IMR-90 (cell line): ENCODE measurements around the gene N4BP2. TPM values are rescaled to one million over a fixed set of nuclear protein-coding genes. Genes with fewer than 3 reads are reported as not detected.

Experiments used
- ATAC-seq: fragments of 200-7000 bp; cut with Tn5 transposase; 2 replicates; pipeline ENCODE4 v1.9.1; 2020; ENCODE audit warnings: low read depth, mild to moderate bottlenecking, moderate library complexity
- BruUV-seq: library from RNA; stranded (reverse); fragments of 400-500 nt; replicated peaks from 2 replicates; lab custom pipeline; 2021; lab: Mats Ljungman, UMichigan
- CTCF ChIA-PET: fragments of 300-600 bp; formaldehyde crosslinking; extraction: SDS; loops from one replicate; lab custom pipeline; 2021; ENCODE audit warnings: antibody characterized with exemption; lab: Yijun Ruan, JAX
- POLR2A ChIA-PET: fragments of 300-600 bp; sonication (Branson Sonifier 250); formaldehyde crosslinking; loops from one replicate; lab custom pipeline; 2022; ENCODE audit warnings: antibody characterized with exemption; ENCODE audit not compliant: unreplicated experiment; lab: Charles Lee
- DNase-seq: peaks from one replicate; pipeline ENCODE4 v3.0.0; 2013
- H2AFZ ChIP-seq: replicated peaks from 2 replicates; pipeline ENCODE3; 2013; ENCODE audit warnings: low read length, mild to moderate bottlenecking; ENCODE audit not compliant: poor library complexity
- H2AK5ac ChIP-seq: 2 replicates; pipeline ENCODE4 v1.6.1; 2013; ENCODE audit warnings: low read depth, low read length, inconsistent platforms
- H2AK9ac ChIP-seq: replicated peaks from 2 replicates; pipeline ENCODE3; 2013; ENCODE audit warnings: mild to moderate bottlenecking, low read depth, low read length, moderate library complexity; ENCODE audit not compliant: poor library complexity
- H2BK120ac ChIP-seq: 2 replicates; pipeline ENCODE4 v1.6.1; 2013; ENCODE audit warnings: low read depth, low read length, inconsistent platforms
- H2BK15ac ChIP-seq: 3 replicates; pipeline ENCODE4 v1.6.1; 2013; ENCODE audit warnings: low read depth, low read length, inconsistent platforms
- H2BK20ac ChIP-seq: 2 replicates; pipeline ENCODE4 v1.6.1; 2013; ENCODE audit warnings: low read depth, mild to moderate bottlenecking, inconsistent platforms, low read length, moderate library complexity
- H2BK5ac ChIP-seq: 2 replicates; pipeline ENCODE4 v1.6.1; 2013; ENCODE audit warnings: mild to moderate bottlenecking, low read depth, low read length, inconsistent platforms; ENCODE audit not compliant: poor library complexity, severe bottlenecking
- H3K14ac ChIP-seq: replicated peaks from 2 replicates; pipeline ENCODE4 v1.6.1; 2013; ENCODE audit warnings: low read depth, low read length, inconsistent platforms
- H3K18ac ChIP-seq: 2 replicates; pipeline ENCODE4 v1.6.1; 2013; ENCODE audit warnings: low read depth, low read length, control low read depth
- H3K23ac ChIP-seq: 2 replicates; pipeline ENCODE4 v1.6.1; 2013; ENCODE audit warnings: low read depth, low read length, inconsistent platforms
- H3K27ac ChIP-seq: 2 replicates; pipeline ENCODE4 v1.5.1; 2013; ENCODE audit warnings: mild to moderate bottlenecking, control low read depth, low read length; ENCODE audit not compliant: insufficient read depth
- H3K27me3 ChIP-seq: 2 replicates; pipeline ENCODE4 v1.6.1; 2013; ENCODE audit warnings: low read length; ENCODE audit not compliant: control insufficient read depth, insufficient read depth
- H3K36me3 ChIP-seq: 2 replicates; pipeline ENCODE4 v1.6.1; 2013; ENCODE audit warnings: low read length, mixed read lengths; ENCODE audit not compliant: control insufficient read depth, insufficient read depth
- H3K4ac ChIP-seq: 2 replicates; pipeline ENCODE4 v1.6.1; 2013; ENCODE audit warnings: low read depth, low read length, inconsistent platforms
- H3K4me1 ChIP-seq: 2 replicates; pipeline ENCODE4 v1.6.1; 2013; ENCODE audit warnings: low read length, mixed read lengths; ENCODE audit not compliant: control insufficient read depth, insufficient read depth
- H3K4me2 ChIP-seq: 2 replicates; pipeline ENCODE4 v1.6.1; 2013; ENCODE audit warnings: low read depth, mild to moderate bottlenecking, control low read depth, low read length, moderate library complexity
- H3K4me3 ChIP-seq: 2 replicates; pipeline ENCODE4 v1.5.1; 2013; ENCODE audit warnings: low read depth, mild to moderate bottlenecking, control low read depth, low read length, moderate library complexity; ENCODE audit not compliant: insufficient read depth
- H3K56ac ChIP-seq: 2 replicates; pipeline ENCODE4 v1.6.1; 2013; ENCODE audit warnings: low read length, inconsistent platforms; ENCODE audit not compliant: insufficient read depth; ENCODE audit errors: extremely low read depth
- H3K79me1 ChIP-seq, 2 experiments: 2 replicates each; pipeline ENCODE4 v1.6.1; 2013; ENCODE audit warnings: low read length in 2 of 2, inconsistent platforms in 1 of 2, low read depth in 1 of 2
- H3K9ac ChIP-seq: 2 replicates; pipeline ENCODE4 v1.6.1; 2013; ENCODE audit warnings: low read depth, low read length, control low read depth
- H3K9me1 ChIP-seq: 2 replicates; pipeline ENCODE4 v1.6.1; 2013; ENCODE audit warnings: low read length, inconsistent platforms; ENCODE audit not compliant: insufficient read depth
- H3K9me3 ChIP-seq: 2 replicates; pipeline ENCODE4 v1.6.1; 2013; ENCODE audit warnings: low read length; ENCODE audit not compliant: control insufficient read depth, insufficient read depth
- H4K20me1 ChIP-seq: 2 replicates; pipeline ENCODE4 v1.6.1; 2013; ENCODE audit warnings: low read length, inconsistent platforms; ENCODE audit not compliant: insufficient read depth
- H4K5ac ChIP-seq: 2 replicates; pipeline ENCODE4 v1.6.1; 2013; ENCODE audit warnings: mild to moderate bottlenecking, low read depth, low read length, control low read depth
- H4K8ac ChIP-seq, 2 experiments: 2 replicates each; pipeline ENCODE4 v1.6.1; 2013; ENCODE audit warnings: low read depth in 2 of 2, low read length in 2 of 2, control low read depth in 1 of 2, inconsistent platforms in 1 of 2
- H4K91ac ChIP-seq: 2 replicates; pipeline ENCODE4 v1.6.1; 2013; ENCODE audit warnings: low read depth, low read length, inconsistent platforms; ENCODE audit not compliant: insufficient read depth
- BHLHE40 ChIP-seq: fragments of 150-350 bp; IDR thresholded peaks from 2 replicates; pipeline ENCODE4 v1.6.1; 2016; ENCODE audit warnings: mild to moderate bottlenecking, low read depth, low read length
- CEBPB ChIP-seq: IDR thresholded peaks from 2 replicates; pipeline ENCODE4 v1.6.1; 2012; ENCODE audit warnings: low read depth, low read length, improper control_type of control experiment
- CTCF ChIP-seq: conservative IDR thresholded peaks from 2 replicates; pipeline ENCODE4 v1.5.1; 2012; ENCODE audit warnings: mild to moderate bottlenecking, low read depth, low read length, improper control_type of control experiment
- ELK1 ChIP-seq: fragments of 150-350 bp; IDR thresholded peaks from 2 replicates; pipeline ENCODE4 v1.6.1; 2016; ENCODE audit warnings: low read depth, mild to moderate bottlenecking, low read length, moderate library complexity, borderline replicate concordance
- FOS ChIP-seq: fragments of 150-350 bp; IDR thresholded peaks from 2 replicates; pipeline ENCODE4 v1.6.1; 2016; ENCODE audit warnings: low read depth, low read length
- MAFK ChIP-seq: IDR thresholded peaks from 2 replicates; pipeline ENCODE4 v1.6.1; 2012; ENCODE audit warnings: low read depth, low read length, improper control_type of control experiment
- MAZ ChIP-seq: IDR thresholded peaks from 2 replicates; pipeline ENCODE4 v1.6.1; 2012; ENCODE audit warnings: low read depth, mild to moderate bottlenecking, low read length, improper control_type of control experiment, moderate library complexity, borderline replicate concordance
- MXI1 ChIP-seq: IDR thresholded peaks from 2 replicates; pipeline ENCODE4 v1.6.1; 2012; ENCODE audit warnings: low read depth, mild to moderate bottlenecking, low read length, moderate library complexity, borderline replicate concordance
- NFE2L2 ChIP-seq: fragments of 150-350 bp; IDR thresholded peaks from 2 replicates; pipeline ENCODE4 v1.6.1; 2016; ENCODE audit warnings: low read depth, mild to moderate bottlenecking, low read length
- POLR2A ChIP-seq: IDR thresholded peaks from 2 replicates; pipeline ENCODE4 v1.6.1; 2012; ENCODE audit warnings: mild to moderate bottlenecking, low read depth, low read length
- RAD21 ChIP-seq: IDR thresholded peaks from 2 replicates; pipeline ENCODE4 v1.6.1; 2012; ENCODE audit warnings: low read length, improper control_type of control experiment
- RFX5 ChIP-seq: IDR thresholded peaks from 2 replicates; pipeline ENCODE4 v1.8.0; 2012; ENCODE audit warnings: low read depth, mild to moderate bottlenecking, low read length, moderate library complexity
- SMC3 ChIP-seq: fragments of 150-350 bp; IDR thresholded peaks from 2 replicates; pipeline ENCODE4 v1.6.1; 2016; ENCODE audit warnings: low read depth, mild to moderate bottlenecking, antibody characterized with exemption, low read length, moderate library complexity
- WGBS, 2 experiments: methylation state at CpG; one replicate each; pipeline versions ENCODE4 v1.1.5 to v1.1.7; 2013; ENCODE audit warnings: missing lambda C conversion rate in 2 of 2; ENCODE audit not compliant: insufficient read length in 1 of 2; ENCODE audit errors: extremely low coverage in 2 of 2; 5-methylcytosine and 5-hydroxymethylcytosine counted together
- dilution Hi-C: fragments of 300-500 bp; cut with HindIII; formaldehyde crosslinking; loops from one replicate; pipeline ENCODE4 v1.14.3; 2018; ENCODE audit warnings: low sequenced_read_pairs; ENCODE audit not compliant: unreplicated experiment
- in situ Hi-C: fragments of 300-500 bp; cut with MboI; formaldehyde crosslinking; loops from 3 replicates; pipeline ENCODE4 v1.14.3; 2019; ENCODE audit warnings: low sequenced_read_pairs, inconsistent platforms, mixed read lengths
- intact Hi-C: fragments of 100-400 bp; cut with micrococcal nuclease; formaldehyde crosslinking; loops from 2 replicates; pipeline ENCODE4 v1.10.0; 2022
- polyA plus RNA-seq, 3 experiments: library from polyadenylated mRNA; depleted of rRNA; stranded (reverse); fragments of >200 nt; gene quantifications; 2 replicates each; pipeline ENCODE4 v1.2.3, GENCODE V29; 2012; ENCODE audit warnings: low replicate concordance in 1 of 3
- total RNA-seq: library from RNA; depleted of rRNA; stranded (reverse); fragments of >200 nt; gene quantifications from 2 replicates; pipeline ENCODE4 v1.2.3, GENCODE V29; 2012
- TF ChIP-seq, protein P1 (sequence below): fragments of 150-350 bp; IDR thresholded peaks from 2 replicates; pipeline ENCODE4 v1.6.1; 2017; ENCODE audit warnings: mild to moderate bottlenecking, antibody characterized with exemption, low read length, low read depth

Gene N4BP2
- total and polyA plus RNA-seq, 2 of the 4 experiments (the other 2 are of a cell fraction) = 0.84 to 2.2 TPM

DNA sequence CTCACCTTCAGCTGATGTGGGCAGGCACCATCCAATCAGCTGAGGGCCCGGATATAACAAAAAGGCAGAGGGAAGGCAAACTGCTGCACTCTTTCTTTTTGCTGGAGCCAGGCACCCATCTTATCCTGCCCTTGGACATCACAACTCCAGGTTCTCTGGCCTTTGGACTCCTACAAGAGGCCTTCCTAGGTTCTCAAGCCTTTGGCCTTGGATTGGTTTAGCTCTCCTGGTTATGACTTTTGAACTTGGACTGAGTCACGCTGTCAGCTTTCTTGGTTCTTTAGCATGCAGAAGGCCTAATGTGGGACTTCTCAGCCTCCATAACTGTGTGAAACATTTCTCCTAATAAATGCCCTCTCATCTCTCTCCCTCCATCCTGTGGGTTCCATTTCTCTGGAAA is 23.0 kb upstream of the N4BP2 start:
- dilution Hi-C loops (no loop called here), in situ Hi-C loops (no loop called here), intact Hi-C loops (no loop called here)
- no peak overlapping the region for H3K18ac ChIP-seq
- DNase-seq = no peak
- 50% methylated on average over 1 of the region's 2 CpGs; no CpG with 5 or more reads in 1 of the 2 experiments for WGBS, 2 experiments
- no peak overlapping the region for H2BK15ac ChIP-seq
- no peak overlapping the region for H2AFZ ChIP-seq
- H3K4me3 ChIP-seq = no peak overlapping the region
- H3K79me1 ChIP-seq = no peaks in the 10 kb centered on the region
- no peaks in the 10 kb centered on the region for H3K27me3 ChIP-seq
- ChIA-PET CTCF (no interaction called here), POLR2A (no interaction called here)
- no peaks in the 10 kb centered on the region for H3K4me1 ChIP-seq
- H3K14ac ChIP-seq = no peak overlapping the region
- no peak overlapping the region for H2BK120ac ChIP-seq
- H3K4me2 ChIP-seq = no peak overlapping the region
- no peaks in the 10 kb centered on the region for H3K36me3 ChIP-seq
- no peak overlapping the region for H2BK20ac ChIP-seq
- H4K20me1 ChIP-seq = no peaks in the 10 kb centered on the region
- H3K9me1 ChIP-seq = no peaks in the 10 kb centered on the region
- no peak overlapping the region for H4K91ac ChIP-seq
- no peak for TF ChIP-seq MAFK
- TF ChIP-seq BHLHE40 = no peak
- no peak for TF ChIP-seq MAZ
- no peak for TF ChIP-seq CEBPB
- TF ChIP-seq, protein P1, sequence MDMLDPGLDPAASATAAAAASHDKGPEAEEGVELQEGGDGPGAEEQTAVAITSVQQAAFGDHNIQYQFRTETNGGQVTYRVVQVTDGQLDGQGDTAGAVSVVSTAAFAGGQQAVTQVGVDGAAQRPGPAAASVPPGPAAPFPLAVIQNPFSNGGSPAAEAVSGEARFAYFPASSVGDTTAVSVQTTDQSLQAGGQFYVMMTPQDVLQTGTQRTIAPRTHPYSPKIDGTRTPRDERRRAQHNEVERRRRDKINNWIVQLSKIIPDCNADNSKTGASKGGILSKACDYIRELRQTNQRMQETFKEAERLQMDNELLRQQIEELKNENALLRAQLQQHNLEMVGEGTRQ = no peak
- TF ChIP-seq FOS = no peak
- no peak for TF ChIP-seq CTCF
- TF ChIP-seq POLR2A = no peak
- TF ChIP-seq ELK1 = no peak
- TF ChIP-seq SMC3 = no peak
- no peak for TF ChIP-seq MXI1
- no peak for TF ChIP-seq NFE2L2
- TF ChIP-seq RFX5 = no peak
- no peak for TF ChIP-seq RAD21
- no TSS peak for BruUV-seq
- H3K9me3 ChIP-seq = no peaks in the 10 kb centered on the region
- no peak overlapping the region for H3K23ac ChIP-seq
- no peak for ATAC-seq
- H2BK5ac ChIP-seq = no peak overlapping the region
- H4K5ac ChIP-seq = no peak overlapping the region
- no peak overlapping the region for H3K56ac ChIP-seq
- no peak overlapping the region for H3K4ac ChIP-seq
- no peak overlapping the region for H3K27ac ChIP-seq
- no peak overlapping the region for H4K8ac ChIP-seq
- no peak overlapping the region for H3K9ac ChIP-seq
- H2AK9ac ChIP-seq = no peak overlapping the region
- no peak overlapping the region for H2AK5ac ChIP-seq
